ENCODE data around the gene C1orf159. TPM values are rescaled to one million over a fixed set of nuclear protein-coding genes. Genes with fewer than 3 reads are reported as not detected.

The C1orf159 gene
- total and polyA plus RNA-seq, 10 of the 15 experiments (the other 5 are each of a cell fraction or from before 2014, with no cell fraction given): 0.11 to 23.4 (median 8.0) TPM

DNA sequence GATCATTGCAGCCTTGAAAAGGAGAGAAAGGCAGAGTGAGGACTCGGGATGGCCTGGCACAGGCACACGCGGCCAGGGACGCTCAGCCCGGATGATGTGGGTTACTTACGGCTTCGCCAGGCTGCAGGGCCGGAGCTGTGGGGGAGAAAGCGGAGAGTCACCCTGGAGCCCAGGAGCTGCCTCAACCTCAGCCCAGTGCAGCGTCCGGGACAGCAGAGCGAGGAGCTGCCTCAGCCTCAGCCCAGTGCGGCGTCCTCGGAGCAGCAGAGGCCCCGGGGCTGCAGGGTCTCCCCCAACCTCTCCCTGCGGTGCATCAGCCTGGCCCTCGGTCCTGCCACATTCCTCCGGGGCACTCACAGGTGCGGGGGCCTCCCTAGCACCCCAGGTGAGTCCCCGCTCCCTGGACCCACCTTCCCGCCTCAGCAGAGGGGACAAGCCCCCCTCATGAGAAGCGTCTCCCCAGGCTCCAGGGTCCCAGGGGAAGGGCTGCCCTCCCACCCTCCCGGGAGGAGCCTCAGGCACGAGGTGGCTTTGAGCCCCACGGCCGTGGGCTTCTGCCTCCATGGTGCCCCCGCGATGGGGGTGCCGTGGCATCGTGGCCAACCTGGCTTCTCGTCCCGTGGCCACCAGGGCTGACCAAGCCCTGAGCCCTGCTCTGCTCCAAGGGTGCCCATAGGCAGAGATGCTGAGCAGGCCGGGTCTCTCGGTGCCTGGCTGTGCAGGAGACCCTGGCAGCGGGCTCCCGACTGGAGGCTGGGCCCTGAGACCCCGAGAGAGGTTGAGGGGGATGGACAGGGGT, 31.3 kb downstream of the C1orf159 start:
- Histone ChIP-seq H3K27me3 (replicated peaks in 1 of 2; ENCODE audit: control insufficient read depth in 2 of 2, insufficient read depth in 2 of 2, low read length in 1 of 2) (no peaks in the 10 kb centered on the region), H3K4me3 (no peak overlapping the region), H3K4me2 (ENCODE audit: control insufficient read depth, insufficient read depth) (no peak overlapping the region), H3K79me2 (ENCODE audit: control insufficient read depth, insufficient read depth, low read length) (no peaks in the 10 kb centered on the region), H3K9ac (ENCODE audit: control insufficient read depth, insufficient read depth, low read length) (no peak overlapping the region), H4K20me1 (ENCODE audit: control insufficient read depth, insufficient read depth) (no peaks in the 10 kb centered on the region), H3K36me3 (ENCODE audit: control insufficient read depth in 2 of 2, insufficient read depth in 2 of 2, low read length in 1 of 2) (no peaks in the 10 kb centered on the region), H3K9me3 (replicated peaks; ENCODE audit: control insufficient read depth, insufficient read depth, low read length) (no peaks in the 10 kb centered on the region), H2AFZ (ENCODE audit: control insufficient read depth, low read depth, low read length) (no peak overlapping the region), H3K4me1 (ENCODE audit: control insufficient read depth, insufficient read depth, low read length) (peaks cover 6% of the 10 kb centered on the region), H3K27ac (ENCODE audit: control insufficient read depth, insufficient read depth) (no peak overlapping the region)
- WGBS (ENCODE audit: insufficient coverage, insufficient replicate concordance, low lambda C conversion rate, missing lambda C conversion rate): 86% methylated on average over 35 of the region's 38 CpGs
- POLR2A ChIA-PET: no interaction called here
- FAIRE-seq (no peak), DNase-seq (ENCODE audit: low read depth, low spot score) (no peak), ATAC-seq (no peak)
- CTCF ChIA-PET: no interaction called here
- SMC1A ChIA-PET (ENCODE audit: uncharacterized antibody, unreplicated experiment): no interaction called here
- TF ChIP-seq, protein P1, sequence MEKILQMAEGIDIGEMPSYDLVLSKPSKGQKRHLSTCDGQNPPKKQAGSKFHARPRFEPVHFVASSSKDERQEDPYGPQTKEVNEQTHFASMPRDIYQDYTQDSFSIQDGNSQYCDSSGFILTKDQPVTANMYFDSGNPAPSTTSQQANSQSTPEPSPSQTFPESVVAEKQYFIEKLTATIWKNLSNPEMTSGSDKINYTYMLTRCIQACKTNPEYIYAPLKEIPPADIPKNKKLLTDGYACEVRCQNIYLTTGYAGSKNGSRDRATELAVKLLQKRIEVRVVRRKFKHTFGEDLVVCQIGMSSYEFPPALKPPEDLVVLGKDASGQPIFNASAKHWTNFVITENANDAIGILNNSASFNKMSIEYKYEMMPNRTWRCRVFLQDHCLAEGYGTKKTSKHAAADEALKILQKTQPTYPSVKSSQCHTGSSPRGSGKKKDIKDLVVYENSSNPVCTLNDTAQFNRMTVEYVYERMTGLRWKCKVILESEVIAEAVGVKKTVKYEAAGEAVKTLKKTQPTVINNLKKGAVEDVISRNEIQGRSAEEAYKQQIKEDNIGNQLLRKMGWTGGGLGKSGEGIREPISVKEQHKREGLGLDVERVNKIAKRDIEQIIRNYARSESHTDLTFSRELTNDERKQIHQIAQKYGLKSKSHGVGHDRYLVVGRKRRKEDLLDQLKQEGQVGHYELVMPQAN (conservative IDR thresholded peaks at IDR 0.05): no peak
- no peak for TF ChIP-seq MEF2A (IDR thresholded peaks at IDR 0.05; ENCODE audit: insufficient read depth, low read depth, low read length)
- no peak for TF ChIP-seq ZBED1 (IDR thresholded peaks at IDR 0.05; ENCODE audit: borderline replicate concordance)
- TF ChIP-seq, protein P2, sequence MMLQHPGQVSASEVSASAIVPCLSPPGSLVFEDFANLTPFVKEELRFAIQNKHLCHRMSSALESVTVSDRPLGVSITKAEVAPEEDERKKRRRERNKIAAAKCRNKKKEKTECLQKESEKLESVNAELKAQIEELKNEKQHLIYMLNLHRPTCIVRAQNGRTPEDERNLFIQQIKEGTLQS (IDR thresholded peaks at IDR 0.05; ENCODE audit: borderline replicate concordance, extremely low read depth, low read depth, low read length): no peak
- TF ChIP-seq TCF12 (IDR thresholded peaks at IDR 0.05; ENCODE audit: low read depth, low read length): no peak
- in situ Hi-C loops (cut with MboI): no loop called here
- RAD21 ChIA-PET (ENCODE audit: unreplicated experiment): no interaction called here
- no TSS peak for BruUV-seq (replicated peaks)
- intact Hi-C loops (cut with micrococcal nuclease; ENCODE audit: unreplicated experiment): no loop called here

Data from GM12878 (cell line).